Measurements from ENCODE around the gene WNT3A.

WNT3A gene

GRCh38 chr1:227999056-227999930 lies 7.5 kb upstream of the WNT3A start:
- DNase-seq (ENCODE audit: low spot score) = peak; percentile 78

- no peak for DNase-seq (ENCODE audit: low spot score)
Measured at GRCh38 chr1:228000416-228000815, 6.4 kb upstream of the WNT3A start.

- no peak for DNase-seq (ENCODE audit: low spot score)
Measured at GRCh38 chr1:228000836-228001563, 5.8 kb upstream of the WNT3A start.

- DNase-seq (ENCODE audit: low spot score) = no peak
Measured at GRCh38 chr1:228001738-228002535, 4.9 kb upstream of the WNT3A start.

- DNase-seq (ENCODE audit: low spot score) = no peak
Measured at GRCh38 chr1:228002792-228003191, 4.0 kb upstream of the WNT3A start.

GRCh38 chr1:228003461-228004330 lies 3.1 kb upstream of the WNT3A start:
- DNase-seq (ENCODE audit: low spot score) = no peak

GRCh38 chr1:228004331-228004855 lies 2.4 kb upstream of the WNT3A start:
- DNase-seq (ENCODE audit: low spot score) = peak; percentile 27

GRCh38 chr1:228004856-228005462 lies 1.8 kb upstream of the WNT3A start:
- DNase-seq (ENCODE audit: low spot score) = no peak

GRCh38 chr1:228005511-228006033 lies 1.2 kb upstream of the WNT3A start:
- DNase-seq (ENCODE audit: low spot score) = no peak

GRCh38 chr1:228006034-228006785 lies 588 bp upstream of the WNT3A start:
- DNase-seq (ENCODE audit: low spot score) = no peak

- no peak for DNase-seq (ENCODE audit: low spot score)
Measured at GRCh38 chr1:228007049-228007800, 427 bp downstream of the WNT3A start.

GRCh38 chr1:228007801-228008341 lies 1.1 kb downstream of the WNT3A start:
- DNase-seq (ENCODE audit: low spot score) = no peak

- DNase-seq (ENCODE audit: low spot score) = no peak
Measured at GRCh38 chr1:228008391-228009115, 1.8 kb downstream of the WNT3A start.

- no peak for DNase-seq (ENCODE audit: low spot score)
Measured at GRCh38 chr1:228009116-228009827, 2.5 kb downstream of the WNT3A start.

GRCh38 chr1:228009828-228010775 lies 3.3 kb downstream of the WNT3A start:
- DNase-seq (ENCODE audit: low spot score) = no peak

GRCh38 chr1:228010921-228011320 lies 4.1 kb downstream of the WNT3A start:
- DNase-seq (ENCODE audit: low spot score) = no peak
